Measurements from ENCODE around the gene INPP5F.

Gene INPP5F

GRCh38 chr10:119871881-119872609 lies 146.2 kb downstream of the INPP5F start:
- DNase-seq, result peak; percentile 11 to 26

- no peak for DNase-seq
These were observed 146.7 kb downstream of the INPP5F start, which contains the start of gene MCMBP for GRCh38 chr10:119872610-119872859. Gene MCMBP, minus strand, starts transcription at chr10:119872843. Its CDS starts 259 bp downstream, at chr10:119872584.

GRCh38 chr10:119872860-119873681 lies 147.2 kb downstream of the INPP5F start:
- peak; percentile 53 to 80 for DNase-seq

GRCh38 chr10:119878524-119878923 lies 152.7 kb downstream of the INPP5F start:
- no peak for DNase-seq

All from SHP77 (cell line).